Mucosa of rectum (tissue), 2 donors: ENCODE results near the gene CSTPP1.
"Not testable (repeated sequence)": the region's sequence is repeated elsewhere in the genome, so short reads cannot be mapped to it uniquely, and the experiment has no call there.

ENCODE experiments used
- H3K27ac ChIP-seq, 2 donors: one replicate each; pipeline ENCODE4 v1.7.0; 2013; ENCODE audit warnings: inconsistent platforms in 2 of 2, low read depth in 2 of 2, low read length in 2 of 2
- H3K27me3 ChIP-seq, 2 donors: one replicate each; pipeline ENCODE4 v1.7.0; 2013; ENCODE audit warnings: low read length in 2 of 2; ENCODE audit not compliant: control insufficient read depth in 2 of 2, insufficient read depth in 2 of 2
- H3K36me3 ChIP-seq, 2 donors: one replicate each; pipeline ENCODE4 v1.7.0; 2013; ENCODE audit warnings: low read length in 2 of 2; ENCODE audit not compliant: control insufficient read depth in 2 of 2, insufficient read depth in 2 of 2
- H3K4me1 ChIP-seq, 2 donors: one replicate each; pipeline ENCODE4 v1.7.0; 2013; ENCODE audit warnings: low read length in 2 of 2, mild to moderate bottlenecking in 1 of 2; ENCODE audit not compliant: control insufficient read depth in 2 of 2, insufficient read depth in 2 of 2
- H3K4me3 ChIP-seq, 2 donors: one replicate each; pipeline ENCODE4 v1.7.0; 2013; ENCODE audit warnings: low read length in 2 of 2
- H3K9ac ChIP-seq, 2 donors: one replicate each; pipeline ENCODE4 v1.7.0; 2013; ENCODE audit warnings: low read length in 2 of 2, low read depth in 1 of 2, mild to moderate bottlenecking in 1 of 2
- H3K9me3 ChIP-seq, 2 donors: one replicate each; pipeline ENCODE4 v1.7.0; 2013; ENCODE audit warnings: low read length in 2 of 2; ENCODE audit not compliant: control insufficient read depth in 2 of 2
- donor health status: healthy.
- donor health status: Normal muscosa, but diverticular disease.

CSTPP1 gene

DNA sequence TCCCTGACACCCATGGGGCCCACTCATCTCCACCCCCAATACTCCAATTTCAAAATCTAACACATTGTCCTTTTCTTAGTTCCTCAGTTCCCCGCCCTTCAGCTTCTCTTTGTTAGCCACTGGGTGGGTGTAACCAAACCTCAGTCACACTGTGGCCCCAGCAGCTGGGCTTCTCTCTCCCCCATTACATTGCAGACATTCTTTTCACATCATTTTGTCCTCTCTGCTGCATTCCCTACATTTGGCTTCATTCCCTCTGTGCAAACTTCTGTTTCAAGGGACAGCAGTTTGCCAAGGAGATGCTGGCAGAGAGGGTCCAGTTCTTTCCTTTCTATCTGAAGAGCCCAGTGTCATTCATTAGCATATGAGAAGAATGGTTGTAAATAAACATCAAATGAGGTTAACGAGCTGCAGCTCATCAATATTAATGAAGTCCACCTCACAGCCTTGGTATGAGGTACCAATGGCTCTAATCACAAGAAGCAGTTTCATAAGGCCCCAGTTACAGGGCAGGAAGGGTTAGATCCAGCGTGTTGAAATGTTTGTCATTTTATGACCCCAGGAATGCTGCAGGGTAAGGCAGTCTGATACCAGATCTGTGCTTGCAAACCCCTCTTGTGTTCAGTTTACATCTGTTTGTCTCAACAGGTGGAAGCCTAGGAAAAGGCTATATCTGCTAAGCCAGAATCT, 167.8 kb downstream of the CSTPP1 start:
- no peak overlapping the region for H3K27ac ChIP-seq
- no peaks in the 10 kb centered on the region for H3K36me3 ChIP-seq
- H3K4me3 ChIP-seq: no peak overlapping the region
- peaks cover 21 to 27% of the 10 kb centered on the region in 2 donors for H3K4me1 ChIP-seq
- H3K9ac ChIP-seq: no peak overlapping the region
- no peaks in the 10 kb centered on the region for H3K27me3 ChIP-seq
- no peaks in the 10 kb centered on the region for H3K9me3 ChIP-seq

DNA sequence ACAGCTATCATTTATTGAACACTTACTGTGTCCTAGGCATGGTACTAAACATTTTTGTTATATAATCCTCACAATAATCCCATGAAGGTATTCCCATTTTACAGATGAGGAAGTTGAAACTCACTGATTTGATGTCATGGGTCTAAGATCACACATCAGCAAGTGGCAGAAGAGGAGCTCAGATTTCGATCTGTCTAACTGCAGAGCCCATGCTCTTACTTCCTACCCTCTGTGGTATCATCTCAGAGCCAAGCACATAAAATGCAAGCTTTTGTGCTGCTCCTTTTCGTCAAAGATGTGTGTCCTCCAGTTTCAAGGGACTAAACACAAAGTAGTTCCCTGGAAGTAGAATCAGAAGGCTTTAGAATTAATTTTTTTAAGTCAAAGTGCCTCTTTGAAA, 169.0 kb downstream of the CSTPP1 start:
- Histone ChIP-seq H3K4me1 (peaks cover 21 to 24% of the 10 kb centered on the region in 2 donors), H3K36me3 (no peaks in the 10 kb centered on the region), H3K27ac (peak overlapping the region; percentile 79 to 85), H3K9me3 (no peaks in the 10 kb centered on the region), H3K9ac (peak overlapping the region; percentile 42 to 63), H3K4me3 (no peak overlapping the region), H3K27me3 (no peaks in the 10 kb centered on the region)

DNA sequence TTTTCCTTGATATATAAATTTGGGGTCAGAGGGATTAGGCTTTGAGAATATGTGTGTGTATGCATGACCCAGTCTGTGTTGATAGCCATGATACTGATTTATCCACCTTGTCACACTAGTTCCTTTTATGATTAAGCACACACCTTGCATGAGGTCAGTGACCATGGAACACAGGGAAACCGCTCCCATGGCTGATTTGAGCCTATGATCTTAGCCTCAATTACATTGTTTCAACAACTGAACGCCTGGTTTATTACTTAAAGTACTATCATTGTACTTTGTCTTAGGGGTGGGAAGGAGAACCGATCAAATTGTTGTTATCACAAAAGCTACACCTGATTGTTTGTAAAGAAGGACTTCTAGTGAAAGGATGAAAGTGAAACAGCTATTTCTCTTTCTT, 169.4 kb downstream of the CSTPP1 start:
- peaks cover 21 to 24% of the 10 kb centered on the region in 2 donors for H3K4me1 ChIP-seq
- H3K27me3 ChIP-seq: no peaks in the 10 kb centered on the region
- H3K9me3 ChIP-seq: no peaks in the 10 kb centered on the region
- peak overlapping the region; percentile 79 to 85 for H3K27ac ChIP-seq
- H3K4me3 ChIP-seq: no peak overlapping the region
- H3K36me3 ChIP-seq: no peaks in the 10 kb centered on the region
- peak overlapping the region; percentile 5 to 42 for H3K9ac ChIP-seq

GRCh38 chr11:47106798-47107411, 170.3 kb downstream of the CSTPP1 start:
- Histone ChIP-seq H3K9me3 (no peaks in the 10 kb centered on the region), H3K27me3 (no peaks in the 10 kb centered on the region), H3K9ac (peak overlapping the region in 1 of 2 donors; percentile 5), H3K36me3 (no peaks in the 10 kb centered on the region), H3K4me1 (peaks cover 21 to 24% of the 10 kb centered on the region in 2 donors), H3K27ac (peak overlapping the region; percentile 48 to 57), H3K4me3 (no peak overlapping the region)

- no peaks in the 10 kb centered on the region for H3K36me3 ChIP-seq
- no peak overlapping the region for H3K9ac ChIP-seq
- H3K4me3 ChIP-seq: no peak overlapping the region
- H3K27ac ChIP-seq: no peak overlapping the region
- H3K4me1 ChIP-seq: peaks cover 21 to 24% of the 10 kb centered on the region in 2 donors
- H3K27me3 ChIP-seq: no peaks in the 10 kb centered on the region
- no peaks in the 10 kb centered on the region for H3K9me3 ChIP-seq
Measured at GRCh38 chr11:47107744-47108143, 171.2 kb downstream of the CSTPP1 start.

DNA sequence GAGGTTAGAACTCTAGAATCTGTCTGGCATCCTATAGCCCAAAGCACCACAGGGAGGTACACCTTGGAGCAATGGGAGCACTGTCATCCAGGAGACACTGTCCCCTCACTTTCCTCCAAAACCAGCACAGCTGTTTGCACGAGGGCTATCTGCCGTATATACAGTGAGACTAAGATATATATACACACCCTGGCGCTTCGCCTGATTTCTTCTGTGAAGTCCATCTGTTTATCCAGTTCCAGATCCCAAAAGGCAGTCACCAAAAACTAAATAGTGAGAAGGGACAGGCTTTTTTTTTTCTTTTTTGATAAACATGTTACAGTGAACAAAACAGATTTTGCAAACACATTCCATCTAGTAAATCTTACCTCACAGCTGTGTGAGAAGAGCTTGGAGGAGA, 171.7 kb downstream of the CSTPP1 start:
- Histone ChIP-seq H3K9ac (no peak overlapping the region), H3K36me3 (no peaks in the 10 kb centered on the region), H3K27ac (no peak overlapping the region), H3K9me3 (no peaks in the 10 kb centered on the region), H3K4me3 (no peak overlapping the region), H3K4me1 (peaks cover 21 to 24% of the 10 kb centered on the region in 2 donors), H3K27me3 (no peaks in the 10 kb centered on the region)

DNA sequence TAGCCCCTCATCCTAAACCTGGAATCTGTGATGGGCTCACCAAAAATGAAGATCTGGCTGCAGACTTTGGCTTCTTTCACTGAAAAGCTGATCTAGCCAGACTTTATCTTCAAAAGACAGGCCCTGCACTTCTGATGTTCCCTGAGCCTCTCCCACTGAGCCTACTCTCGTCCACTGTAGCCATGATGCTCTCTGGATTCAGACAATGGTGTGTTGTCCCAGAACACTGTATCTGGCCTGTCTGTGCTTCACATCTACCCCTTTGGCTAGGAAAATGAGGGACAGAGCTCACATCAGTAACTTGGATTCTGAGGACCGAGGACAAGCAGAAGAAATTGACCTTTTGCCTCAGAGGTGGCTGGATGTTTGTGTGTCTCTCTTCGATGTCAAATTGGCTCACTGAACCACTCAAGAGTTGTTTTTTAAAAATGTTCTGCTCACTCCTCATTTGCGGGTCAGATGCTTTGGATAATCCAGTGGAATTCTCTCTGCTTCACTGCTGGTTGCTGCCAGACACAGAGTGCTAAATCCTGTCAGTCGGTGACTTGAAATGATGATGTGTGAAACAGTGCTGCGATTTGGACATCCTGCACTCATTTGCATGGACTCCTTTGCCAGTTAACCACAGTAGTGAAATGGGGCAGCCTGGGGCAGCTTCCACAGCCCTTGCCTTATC, 172.6 kb downstream of the CSTPP1 start:
- H3K9ac ChIP-seq: no peak overlapping the region
- no peak overlapping the region for H3K4me3 ChIP-seq
- no peak overlapping the region for H3K27ac ChIP-seq

DNA sequence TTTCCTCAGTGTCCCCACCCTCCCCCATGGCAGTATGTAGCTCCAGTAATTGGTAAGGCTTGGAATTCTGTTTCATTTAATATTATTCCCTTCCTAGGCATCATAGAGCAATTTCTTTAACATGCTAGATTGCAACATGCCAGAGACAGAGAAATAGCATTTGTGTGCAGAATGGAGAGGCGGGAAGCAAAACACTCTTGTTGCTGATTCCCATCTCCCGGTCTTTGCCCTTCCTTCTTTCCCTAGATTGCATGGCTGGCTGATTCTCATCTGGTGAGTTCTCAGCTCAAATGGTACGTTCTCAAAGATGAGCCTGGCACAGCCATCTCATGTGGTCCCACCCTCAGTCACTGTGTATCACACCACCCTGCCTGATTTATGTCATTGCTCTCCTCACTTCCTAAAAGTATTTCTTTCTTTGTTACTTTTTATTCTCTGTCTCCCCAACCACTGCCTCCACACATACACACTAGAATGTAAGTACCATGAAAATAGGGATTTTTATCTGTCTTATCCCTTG, 173.2 kb downstream of the CSTPP1 start:
- peaks cover 17 to 20% of the 10 kb centered on the region in 2 donors for H3K4me1 ChIP-seq
- no peaks in the 10 kb centered on the region for H3K9me3 ChIP-seq
- no peaks in the 10 kb centered on the region for H3K27me3 ChIP-seq
- no peaks in the 10 kb centered on the region for H3K36me3 ChIP-seq
- no peak overlapping the region for H3K4me3 ChIP-seq
- H3K9ac ChIP-seq: no peak overlapping the region
- no peak overlapping the region for H3K27ac ChIP-seq

More for the DNA sequence above, 172.6 kb downstream of the CSTPP1 start:
- Histone ChIP-seq H3K4me1 (peaks cover 21 to 23% of the 10 kb centered on the region in 2 donors), H3K36me3 (no peaks in the 10 kb centered on the region), H3K9me3 (no peaks in the 10 kb centered on the region), H3K27me3 (no peaks in the 10 kb centered on the region)

- no peaks in the 10 kb centered on the region for H3K9me3 ChIP-seq
- no peaks in the 10 kb centered on the region for H3K27me3 ChIP-seq
- H3K9ac ChIP-seq: no peak overlapping the region
- no peak overlapping the region for H3K27ac ChIP-seq
- H3K36me3 ChIP-seq: no peaks in the 10 kb centered on the region
- peaks cover 9 to 10% of the 10 kb centered on the region in 2 donors for H3K4me1 ChIP-seq
- H3K4me3 ChIP-seq: no peak overlapping the region
Measured at GRCh38 chr11:47111318-47111804, 174.8 kb downstream of the CSTPP1 start.

DNA sequence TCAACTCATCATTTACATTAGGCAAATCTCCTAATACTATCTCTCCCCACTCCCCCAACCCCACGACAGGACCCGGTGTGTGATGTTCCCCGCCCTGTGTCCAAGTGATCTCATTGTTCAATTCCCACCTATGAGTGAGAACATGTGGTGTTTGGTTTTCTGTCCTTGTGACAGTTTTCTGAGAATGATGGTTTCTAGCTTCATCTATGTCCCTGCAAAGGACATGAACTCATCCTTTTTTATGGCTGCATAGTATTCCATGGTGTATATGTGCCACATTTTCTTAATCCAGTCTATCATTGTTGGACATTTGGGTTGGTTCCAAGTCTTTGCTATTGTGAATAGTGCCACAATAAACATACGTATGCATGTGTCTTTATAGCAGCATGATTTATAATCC, 176.4 kb downstream of the CSTPP1 start:
- not testable (repeated sequence) for H3K9ac ChIP-seq, H3K9me3 ChIP-seq, H3K36me3 ChIP-seq, H3K4me1 ChIP-seq, H3K27me3 ChIP-seq, H3K4me3 ChIP-seq, H3K27ac ChIP-seq
